ENCODE data around the gene TOM1L2. TPM values are rescaled to one million over a fixed set of nuclear protein-coding genes. Genes with fewer than 3 reads are reported as not detected.

The TOM1L2 gene
- total RNA-seq, 2 donors from 2014 or later = 55.2 to 60.8 TPM

GRCh38 chr17:17795946-17796786 is 176.0 kb downstream of the TOM1L2 start:
- intact Hi-C loops (cut with DNase I) = no loop called here

GRCh38 chr17:17795296-17795695 is 176.9 kb downstream of the TOM1L2 start:
- intact Hi-C loops (cut with DNase I) = no loop called here

More at GRCh38 chr17:17795946-17796786, 176.0 kb downstream of the TOM1L2 start:
- no peak for DNase-seq (ENCODE audit: low spot score)

GRCh38 chr17:17794382-17794781 is 177.8 kb downstream of the TOM1L2 start:
- intact Hi-C loops (cut with DNase I) = no loop called here
- DNase-seq (ENCODE audit: low spot score) = no peak

More at GRCh38 chr17:17795296-17795695, 176.9 kb downstream of the TOM1L2 start:
- no peak for DNase-seq (ENCODE audit: low spot score)

Small RNA genes lying within 50 kb of the gene (microRNA-seq; reads per million reads assigned to microRNA genes)
- 7.6 to 14.2 reads per million in 2 donors for gene MIR33B (ENCODE audit: borderline microRNAs expressed in 2 of 2)
- 0 to 0.32 reads per million in 2 donors for gene MIR6777 (ENCODE audit: borderline microRNAs expressed in 2 of 2)

Other genes with a start within 250 kb of the TOM1L2 start
- gene SREBF1, start 135.4 kb downstream of the TOM1L2 start, total RNA-seq = 10 to 100 TPM; 29.3 to 62.7 TPM
- 1 to 10 TPM; 1.1 to 2.4 TPM for gene DRC3, start 462 bp upstream of the TOM1L2 start, total RNA-seq
- gene ATPAF2, start 66.8 kb upstream of the TOM1L2 start, total RNA-seq = 10 to 100 TPM; 12.1 to 18.3 TPM
- gene GID4, start 67.0 kb upstream of the TOM1L2 start, total RNA-seq = 10 to 100 TPM; 12.6 to 21.4 TPM
- 10 to 100 TPM; 25.5 to 26.1 TPM for gene DRG2, start 115.5 kb upstream of the TOM1L2 start, total RNA-seq
- 1 to 10 TPM in 1 of 2 donors, under 1 TPM in 1; 0.71 to 1.3 TPM for gene MYO15A, start 136.4 kb upstream of the TOM1L2 start, total RNA-seq
- 100 to 1,000 TPM in 1 of 2 donors, 10 to 100 TPM in 1; 98.5 to 105 TPM for gene ALKBH5, start 211.4 kb upstream of the TOM1L2 start, total RNA-seq

Measured in posterior vena cava (tissue), 2 donors.